NCI-H510A (cell line): ENCODE results near the gene SLC22A31.
"Not testable (repeated sequence)": the region's sequence is repeated elsewhere in the genome, so short reads cannot be mapped to it uniquely, and the experiment has no call there.

Experiments used
- DNase-seq: peaks from one replicate; lab custom pipeline; 2025; lab: John Stamatoyannopoulos, UW

The SLC22A31 gene

GRCh38 chr16:89192956-89193575 lies 7.3 kb downstream of the SLC22A31 start:
- no peak for DNase-seq

- DNase-seq, result not testable (repeated sequence)
Measured at GRCh38 chr16:89192186-89192955, 8.0 kb downstream of the SLC22A31 start.

- DNase-seq, result no peak
Measured at GRCh38 chr16:89191901-89192185, 8.5 kb downstream of the SLC22A31 start.

- no peak for DNase-seq
Measured at GRCh38 chr16:89191033-89191900, 9.1 kb downstream of the SLC22A31 start.

- DNase-seq, result no peak
Measured at GRCh38 chr16:89190150-89190958, 10.0 kb downstream of the SLC22A31 start.

GRCh38 chr16:89189358-89190025 lies 10.8 kb downstream of the SLC22A31 start:
- no peak for DNase-seq

- DNase-seq, result not testable (repeated sequence)
Measured at GRCh38 chr16:89188471-89189357, 11.6 kb downstream of the SLC22A31 start.

- no peak for DNase-seq
Measured at GRCh38 chr16:89187770-89188392, 12.5 kb downstream of the SLC22A31 start.

- DNase-seq, result no peak
Measured at GRCh38 chr16:89187032-89187769, 13.1 kb downstream of the SLC22A31 start.

GRCh38 chr16:89186593-89187031 lies 13.7 kb downstream of the SLC22A31 start:
- not testable (repeated sequence) for DNase-seq

- not testable (repeated sequence) for DNase-seq
Measured at GRCh38 chr16:89185887-89186592, 14.3 kb downstream of the SLC22A31 start.

- no peak for DNase-seq
Measured at GRCh38 chr16:89184933-89185794, 15.2 kb downstream of the SLC22A31 start.

- DNase-seq, result no peak
Measured at GRCh38 chr16:89184677-89184932, 15.7 kb downstream of the SLC22A31 start.

GRCh38 chr16:89183975-89184676 lies 16.2 kb downstream of the SLC22A31 start:
- DNase-seq, result no peak

GRCh38 chr16:89183463-89183862 lies 16.9 kb downstream of the SLC22A31 start:
- no peak for DNase-seq

- DNase-seq, result no peak
Measured at GRCh38 chr16:89179656-89180315, 20.6 kb downstream of the SLC22A31 start.

- DNase-seq, result no peak
Measured at GRCh38 chr16:89179148-89179484, 21.2 kb downstream of the SLC22A31 start.
